Caki2 (cell line): ENCODE measurements around the gene FANK1. TPM values are rescaled to one million over a fixed set of nuclear protein-coding genes. Genes with fewer than 3 reads are reported as not detected.

Source experiments
- DNase-seq: peaks from one replicate; pipeline ENCODE4 v3.0.0-alpha.2; 2015; ENCODE audit warnings: low read depth
- in situ Hi-C: cut with HindIII; loops from 2 replicates; pipeline ENCODE4 v1.10.0; 2016; ENCODE audit warnings: low sequenced_read_pairs, low pct_unique_long_range_greater_than_20kb, mixed read lengths
- total RNA-seq: library from RNA; depleted of rRNA; stranded (reverse); fragments of >200 nt; shearing (Covaris generic); gene quantifications from 2 replicates; pipeline ENCODE4 v1.2.3, GENCODE V29; 2014; ENCODE audit warnings: low replicate concordance

FANK1 gene
- total RNA-seq, 1 experiment from 2014 or later: 6.8 TPM

GRCh38 chr10:126006264-126006663, 109.9 kb downstream of the FANK1 start:
- no peak for DNase-seq
- in situ Hi-C loops: no loop called here

GRCh38 chr10:126006906-126007305, 110.5 kb downstream of the FANK1 start:
- no peak for DNase-seq
- in situ Hi-C loops: no loop called here

- DNase-seq: no peak
- in situ Hi-C loops: no loop called here
Measured at GRCh38 chr10:126009650-126010049, 113.3 kb downstream of the FANK1 start.

DNA sequence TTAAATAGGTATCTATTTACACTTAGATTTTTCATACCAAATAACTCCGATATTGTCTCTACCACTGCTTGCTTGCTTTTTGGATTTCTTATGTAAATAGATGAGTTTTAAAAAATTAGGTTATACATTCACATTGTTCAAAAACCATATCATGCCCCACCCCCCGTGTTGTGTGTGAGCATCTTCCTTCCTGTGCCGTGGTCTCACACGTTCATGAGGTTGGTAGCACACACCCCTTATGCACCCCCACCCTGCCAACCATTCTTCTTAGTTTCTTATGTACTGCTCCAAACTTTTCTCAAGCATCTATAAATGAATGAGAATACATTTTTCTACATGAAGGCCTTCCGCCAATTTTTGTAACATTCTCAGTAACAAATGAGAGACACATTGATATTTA, 115.6 kb downstream of the FANK1 start:
- no peak for DNase-seq
- in situ Hi-C loops: no loop called here

DNA sequence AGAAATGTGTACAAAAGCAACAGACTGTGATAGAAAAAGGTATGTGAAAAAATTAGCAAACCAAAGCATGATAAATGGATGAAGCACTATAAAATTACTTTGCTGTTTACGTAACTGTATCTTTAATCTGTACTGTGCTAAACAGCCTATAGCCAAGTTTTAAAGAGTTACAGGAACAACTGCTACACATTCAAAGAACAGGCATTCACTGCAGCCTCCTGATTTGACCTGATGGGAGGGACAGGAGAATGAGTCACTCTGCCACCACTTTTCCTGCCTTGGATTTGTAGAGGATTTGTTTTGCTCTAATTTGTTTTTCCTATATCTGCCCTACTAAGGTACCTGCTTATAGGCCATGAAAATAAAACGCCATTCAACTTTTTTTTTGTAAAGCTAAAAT, 116.1 kb downstream of the FANK1 start:
- in situ Hi-C loops: no loop called here

DNA sequence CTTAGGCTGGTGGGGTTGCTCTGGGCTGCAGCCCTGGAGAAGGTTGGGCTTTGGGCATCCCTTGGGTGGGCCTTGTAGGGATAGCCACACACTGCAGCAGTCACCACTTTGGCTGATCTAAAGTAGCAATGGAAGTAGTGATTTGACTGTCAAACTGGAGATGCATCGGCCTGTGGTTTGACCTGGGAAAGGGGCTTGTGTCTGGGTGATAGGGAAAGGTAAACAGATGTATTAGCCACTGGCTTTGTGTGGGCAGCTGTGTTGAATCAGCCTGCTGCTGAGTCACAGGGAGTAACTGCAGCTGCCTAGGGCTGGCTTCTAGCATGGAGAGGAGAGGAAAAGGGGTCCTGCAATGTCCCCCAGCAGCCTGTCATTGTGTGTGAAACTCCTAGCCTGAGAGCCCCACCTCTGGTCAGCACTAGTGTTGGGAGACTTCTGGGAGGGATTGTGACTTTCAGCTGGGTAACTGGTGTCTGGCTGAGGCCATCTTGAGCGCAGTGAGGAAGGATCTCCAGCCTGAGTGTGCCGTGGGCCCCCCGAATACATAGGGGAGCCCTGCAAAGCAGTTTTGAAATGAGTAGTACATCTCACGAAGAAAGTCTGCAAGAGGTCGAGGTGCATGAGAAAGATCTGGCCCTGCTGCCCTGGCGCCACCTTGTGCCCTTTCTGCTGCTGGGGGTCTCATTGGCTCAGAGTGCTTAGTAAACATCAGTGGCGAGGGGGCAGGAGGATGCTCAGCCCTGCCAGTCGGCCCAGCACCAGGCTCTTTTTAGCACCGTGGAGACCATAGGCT, 117.3 kb downstream of the FANK1 start:
- in situ Hi-C loops: no loop called here
- DNase-seq: peak; percentile 82

More for the DNA sequence above, 116.1 kb downstream of the FANK1 start:
- peak; percentile 34 for DNase-seq

DNA sequence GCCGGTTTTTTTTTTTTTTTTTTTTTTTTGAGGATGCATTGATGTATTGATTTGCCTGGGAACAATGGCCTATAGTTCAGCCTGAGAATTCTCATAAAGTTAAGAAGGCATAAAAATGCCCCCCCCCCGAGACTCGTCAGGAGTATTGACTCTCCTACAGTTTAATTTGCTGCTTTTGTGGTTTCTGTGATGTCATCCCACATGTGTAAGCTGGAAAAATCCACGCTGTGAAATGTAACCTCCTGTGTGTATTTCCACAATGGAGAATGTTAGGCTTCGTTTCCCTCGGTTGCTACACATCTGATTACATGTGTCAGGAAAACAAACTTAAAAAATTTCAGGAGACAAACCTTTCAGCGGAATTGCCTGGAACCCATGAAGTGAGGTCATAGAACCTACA, 117.9 kb downstream of the FANK1 start:
- peak; percentile 84 for DNase-seq
- in situ Hi-C loops: no loop called here

DNA sequence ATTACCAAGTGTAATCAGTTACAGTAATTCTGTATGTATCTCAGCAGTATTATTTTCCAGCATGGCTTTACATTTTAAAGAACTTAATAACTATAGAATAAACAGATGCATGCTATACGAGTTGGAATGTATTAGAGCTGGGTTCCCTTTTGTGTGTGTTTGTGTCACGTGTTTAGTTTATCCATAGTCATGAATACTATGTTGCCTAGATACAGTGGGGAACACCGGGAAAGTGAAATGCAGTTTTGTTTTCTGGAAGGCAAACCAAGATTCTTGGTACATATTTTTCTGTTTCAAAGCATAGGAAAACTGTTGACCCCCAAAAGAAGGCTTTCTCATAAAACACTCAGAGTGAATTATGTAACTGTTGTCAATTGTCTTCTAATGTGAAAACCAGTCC, 119.0 kb downstream of the FANK1 start:
- DNase-seq: no peak
- in situ Hi-C loops: no loop called here

GRCh38 chr10:126016156-126016805, 119.9 kb downstream of the FANK1 start:
- in situ Hi-C loops: no loop called here
- DNase-seq: peak; percentile 36

DNA sequence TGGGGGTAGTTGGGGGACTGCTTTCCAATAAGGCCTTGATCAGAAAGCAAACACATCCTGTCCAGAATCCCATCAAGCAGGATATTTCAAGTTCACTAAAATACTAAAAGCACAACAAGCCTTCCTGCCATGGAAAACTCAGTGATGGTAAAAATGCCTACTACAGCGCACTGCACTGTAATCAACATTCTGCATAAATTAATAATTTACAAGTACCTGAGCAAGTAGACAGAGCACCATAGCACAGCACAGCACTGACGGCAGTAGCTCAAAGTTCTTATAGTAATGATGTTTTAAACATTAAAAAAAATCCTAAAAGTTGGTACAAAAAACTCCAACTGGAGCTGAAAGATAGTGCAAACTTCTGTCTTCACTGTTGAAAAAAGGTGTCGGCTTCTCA, 120.5 kb downstream of the FANK1 start:
- DNase-seq: no peak

GRCh38 chr10:126017961-126018560, 121.7 kb downstream of the FANK1 start:
- DNase-seq: peak; percentile 89
- in situ Hi-C loops: no loop called here

More for the DNA sequence above, 120.5 kb downstream of the FANK1 start:
- in situ Hi-C loops: no loop called here

GRCh38 chr10:126021833-126022500, 125.6 kb downstream of the FANK1 start:
- in situ Hi-C loops: no loop called here
- DNase-seq: peak; percentile 75

DNA sequence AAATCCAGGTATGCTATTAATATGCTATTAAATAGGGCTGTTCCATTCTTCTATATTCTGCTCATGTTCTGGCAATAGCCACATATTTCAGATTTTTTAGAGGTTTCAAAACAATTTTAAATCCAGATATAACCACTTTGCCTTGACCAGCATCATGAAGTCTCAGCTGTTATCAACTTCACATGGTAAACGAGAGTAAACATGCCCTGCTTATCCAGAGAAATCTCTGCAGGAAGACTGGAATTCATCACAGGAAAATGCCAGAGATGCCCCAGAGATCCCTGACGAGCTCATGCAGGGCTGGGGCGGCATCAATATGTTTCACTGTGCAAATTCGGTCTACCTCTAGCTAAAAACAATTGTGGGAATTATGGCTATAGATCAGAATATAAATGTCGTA, 126.5 kb downstream of the FANK1 start:
- no peak for DNase-seq
- in situ Hi-C loops: no loop called here

GRCh38 chr10:126027692-126028091, 131.3 kb downstream of the FANK1 start:
- in situ Hi-C loops: no loop called here
- DNase-seq: no peak

GRCh38 chr10:126029999-126030398, 133.6 kb downstream of the FANK1 start:
- in situ Hi-C loops: no loop called here
- DNase-seq: no peak

DNA sequence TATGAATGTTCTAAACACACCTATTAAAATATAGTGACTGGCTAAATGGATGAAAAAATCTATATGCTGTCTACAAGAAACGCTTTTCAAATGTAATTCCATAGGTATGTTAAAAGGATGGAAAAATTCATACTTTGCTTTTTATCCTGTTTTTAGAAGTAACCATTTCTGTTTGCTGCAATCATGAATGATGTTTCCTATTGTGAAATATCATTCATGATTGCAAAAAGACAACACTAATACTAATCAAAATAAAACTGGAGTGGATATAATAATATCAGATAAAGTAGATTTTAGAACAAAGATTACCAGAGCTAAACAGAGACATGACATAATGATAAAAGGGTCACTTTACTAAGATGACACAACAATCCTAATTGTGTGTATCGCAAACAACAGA, 138.2 kb downstream of the FANK1 start:
- in situ Hi-C loops: no loop called here
- no peak for DNase-seq

DNA sequence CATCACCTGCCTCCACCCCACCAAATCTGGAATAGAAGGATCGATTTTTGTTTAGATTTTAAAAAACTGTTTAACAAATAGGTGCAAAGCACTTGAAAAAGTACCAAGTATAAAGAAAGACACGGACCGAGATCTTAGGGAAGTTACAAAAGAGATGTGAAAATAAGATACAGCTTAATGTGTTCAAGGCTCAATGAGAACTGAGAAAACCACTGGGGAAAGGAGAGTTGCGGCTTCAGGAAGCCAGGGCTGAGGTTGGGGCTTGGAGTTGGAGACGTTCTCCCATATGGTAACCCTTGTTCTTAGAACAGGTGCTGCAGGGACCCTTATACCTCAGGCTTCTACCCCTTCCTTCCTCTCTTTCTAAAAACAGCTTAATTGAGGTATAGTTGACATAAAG, 140.2 kb downstream of the FANK1 start:
- no peak for DNase-seq
- in situ Hi-C loops: no loop called here

DNA sequence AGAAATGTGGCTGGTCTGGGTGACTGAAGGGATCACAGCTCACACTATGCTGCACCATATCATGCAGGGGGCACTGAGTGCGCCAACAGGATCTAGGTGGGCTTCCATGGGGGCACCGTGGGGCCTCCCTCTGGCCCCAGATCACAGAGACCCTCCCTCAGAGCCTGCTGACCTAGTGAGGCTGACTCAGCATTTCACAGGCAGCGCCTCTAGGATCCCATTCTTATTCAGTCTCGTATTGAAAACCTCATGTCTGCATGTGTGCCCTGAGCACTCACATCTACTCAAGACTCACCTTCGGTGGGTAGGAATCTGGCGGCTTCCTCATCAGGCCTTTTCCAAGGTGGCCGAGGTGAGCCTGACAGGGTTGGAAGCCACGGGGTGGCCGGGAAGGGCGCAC, 141.6 kb downstream of the FANK1 start:
- in situ Hi-C loops: no loop called here
- no peak for DNase-seq

DNA sequence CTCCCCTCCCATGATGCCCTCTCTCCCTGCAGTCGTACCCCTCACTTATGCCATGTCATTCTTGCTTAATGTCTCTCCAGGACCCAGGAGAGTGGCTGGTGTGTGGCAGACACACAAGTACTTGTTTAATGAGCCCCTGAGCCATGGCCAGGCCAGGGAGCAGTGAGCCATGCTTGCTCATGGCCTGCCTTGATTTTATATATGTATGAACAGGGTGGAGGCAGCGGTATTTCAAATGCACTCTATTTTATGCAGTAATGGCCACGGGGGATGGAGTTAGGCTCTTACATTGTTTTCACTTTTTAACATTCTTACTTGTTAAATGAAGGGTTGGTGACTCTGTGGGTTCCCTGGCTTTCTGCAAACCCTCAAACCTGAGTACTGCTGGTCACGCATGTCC, 144.8 kb downstream of the FANK1 start:
- DNase-seq: no peak
- in situ Hi-C loops: no loop called here
